ENCODE measurements around the gene TCERG1. TPM values are rescaled to one million over a fixed set of nuclear protein-coding genes. Genes with fewer than 3 reads are reported as not detected.

Gene TCERG1
- polyA plus RNA-seq, 1 of the 3 experiments (the other 2 are of a cell fraction), result 38.5 TPM

DNA sequence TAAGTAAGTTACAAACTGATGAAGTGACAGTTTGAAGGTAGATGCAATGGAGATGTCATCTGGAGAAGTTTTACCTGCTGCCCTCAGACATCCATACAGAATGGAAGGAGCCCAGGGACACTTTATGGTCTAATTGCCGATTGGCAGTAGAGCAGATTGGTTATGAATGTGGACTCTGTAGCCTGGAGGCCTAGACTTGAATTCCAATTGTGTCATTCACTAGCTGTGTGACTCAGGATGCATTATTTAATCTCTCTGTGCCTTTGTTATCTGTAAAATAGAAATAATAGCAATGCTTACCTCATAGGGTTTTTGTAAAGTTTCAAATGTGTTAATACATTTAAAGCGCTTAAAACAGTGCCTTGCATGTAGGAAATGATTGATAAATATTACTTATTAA, 5.2 kb upstream of the TCERG1 start:
- TF ChIP-seq RXRA (IDR thresholded peaks at IDR 0.05; ENCODE audit: borderline replicate concordance, low read depth) (no peak), MXI1 (IDR thresholded peaks at IDR 0.05; ENCODE audit: low read depth, low read length) (no peak), EZH2phosphoT487 (IDR thresholded peaks at IDR 0.05; ENCODE audit: borderline replicate concordance, low read depth) (no peak), TEAD4 (IDR thresholded peaks at IDR 0.05; ENCODE audit: borderline replicate concordance, insufficient read depth) (no peak), EP300 (IDR thresholded peaks at IDR 0.05; ENCODE audit: borderline replicate concordance in 1 of 2, low read depth in 1 of 2, low read length in 1 of 2) (no peak), TCF12 (IDR thresholded peaks at IDR 0.05) (no peak), YY1 (IDR thresholded peaks at IDR 0.05; ENCODE audit: low read depth) (no peak), RFX5 (IDR thresholded peaks at IDR 0.05; ENCODE audit: low read length) (no peak), FOXJ3 (CRISPR knock-in tag; IDR thresholded peaks at IDR 0.05) (no peak), GABPA (IDR thresholded peaks at IDR 0.05; ENCODE audit: low read depth) (no peak), NRF1 (IDR thresholded peaks at IDR 0.05; ENCODE audit: low read depth, low read length) (no peak), TAF1 (IDR thresholded peaks at IDR 0.05; ENCODE audit: borderline replicate concordance, low read depth, low read length) (no peak), NFIC (IDR thresholded peaks at IDR 0.05; ENCODE audit: borderline replicate concordance) (no peak), MEF2A (IDR thresholded peaks at IDR 0.05; ENCODE audit: borderline replicate concordance, low read depth) (no peak)
- TF ChIP-seq, protein P1, sequence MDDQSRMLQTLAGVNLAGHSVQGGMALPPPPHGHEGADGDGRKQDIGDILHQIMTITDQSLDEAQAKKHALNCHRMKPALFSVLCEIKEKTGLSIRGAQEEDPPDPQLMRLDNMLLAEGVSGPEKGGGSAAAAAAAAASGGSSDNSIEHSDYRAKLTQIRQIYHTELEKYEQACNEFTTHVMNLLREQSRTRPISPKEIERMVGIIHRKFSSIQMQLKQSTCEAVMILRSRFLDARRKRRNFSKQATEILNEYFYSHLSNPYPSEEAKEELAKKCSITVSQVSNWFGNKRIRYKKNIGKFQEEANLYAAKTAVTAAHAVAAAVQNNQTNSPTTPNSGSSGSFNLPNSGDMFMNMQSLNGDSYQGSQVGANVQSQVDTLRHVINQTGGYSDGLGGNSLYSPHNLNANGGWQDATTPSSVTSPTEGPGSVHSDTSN (IDR thresholded peaks at IDR 0.05), result no peak
- TF ChIP-seq, protein P2, sequence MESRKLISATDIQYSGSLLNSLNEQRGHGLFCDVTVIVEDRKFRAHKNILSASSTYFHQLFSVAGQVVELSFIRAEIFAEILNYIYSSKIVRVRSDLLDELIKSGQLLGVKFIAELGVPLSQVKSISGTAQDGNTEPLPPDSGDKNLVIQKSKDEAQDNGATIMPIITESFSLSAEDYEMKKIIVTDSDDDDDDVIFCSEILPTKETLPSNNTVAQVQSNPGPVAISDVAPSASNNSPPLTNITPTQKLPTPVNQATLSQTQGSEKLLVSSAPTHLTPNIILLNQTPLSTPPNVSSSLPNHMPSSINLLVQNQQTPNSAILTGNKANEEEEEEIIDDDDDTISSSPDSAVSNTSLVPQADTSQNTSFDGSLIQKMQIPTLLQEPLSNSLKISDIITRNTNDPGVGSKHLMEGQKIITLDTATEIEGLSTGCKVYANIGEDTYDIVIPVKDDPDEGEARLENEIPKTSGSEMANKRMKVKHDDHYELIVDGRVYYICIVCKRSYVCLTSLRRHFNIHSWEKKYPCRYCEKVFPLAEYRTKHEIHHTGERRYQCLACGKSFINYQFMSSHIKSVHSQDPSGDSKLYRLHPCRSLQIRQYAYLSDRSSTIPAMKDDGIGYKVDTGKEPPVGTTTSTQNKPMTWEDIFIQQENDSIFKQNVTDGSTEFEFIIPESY (IDR thresholded peaks at IDR 0.05; ENCODE audit: borderline replicate concordance, low read depth), result no peak
- TF ChIP-seq, protein P3, sequence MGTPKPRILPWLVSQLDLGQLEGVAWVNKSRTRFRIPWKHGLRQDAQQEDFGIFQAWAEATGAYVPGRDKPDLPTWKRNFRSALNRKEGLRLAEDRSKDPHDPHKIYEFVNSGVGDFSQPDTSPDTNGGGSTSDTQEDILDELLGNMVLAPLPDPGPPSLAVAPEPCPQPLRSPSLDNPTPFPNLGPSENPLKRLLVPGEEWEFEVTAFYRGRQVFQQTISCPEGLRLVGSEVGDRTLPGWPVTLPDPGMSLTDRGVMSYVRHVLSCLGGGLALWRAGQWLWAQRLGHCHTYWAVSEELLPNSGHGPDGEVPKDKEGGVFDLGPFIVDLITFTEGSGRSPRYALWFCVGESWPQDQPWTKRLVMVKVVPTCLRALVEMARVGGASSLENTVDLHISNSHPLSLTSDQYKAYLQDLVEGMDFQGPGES (IDR thresholded peaks at IDR 0.05; ENCODE audit: low read depth, low read length), result no peak
- TF ChIP-seq, protein P4, sequence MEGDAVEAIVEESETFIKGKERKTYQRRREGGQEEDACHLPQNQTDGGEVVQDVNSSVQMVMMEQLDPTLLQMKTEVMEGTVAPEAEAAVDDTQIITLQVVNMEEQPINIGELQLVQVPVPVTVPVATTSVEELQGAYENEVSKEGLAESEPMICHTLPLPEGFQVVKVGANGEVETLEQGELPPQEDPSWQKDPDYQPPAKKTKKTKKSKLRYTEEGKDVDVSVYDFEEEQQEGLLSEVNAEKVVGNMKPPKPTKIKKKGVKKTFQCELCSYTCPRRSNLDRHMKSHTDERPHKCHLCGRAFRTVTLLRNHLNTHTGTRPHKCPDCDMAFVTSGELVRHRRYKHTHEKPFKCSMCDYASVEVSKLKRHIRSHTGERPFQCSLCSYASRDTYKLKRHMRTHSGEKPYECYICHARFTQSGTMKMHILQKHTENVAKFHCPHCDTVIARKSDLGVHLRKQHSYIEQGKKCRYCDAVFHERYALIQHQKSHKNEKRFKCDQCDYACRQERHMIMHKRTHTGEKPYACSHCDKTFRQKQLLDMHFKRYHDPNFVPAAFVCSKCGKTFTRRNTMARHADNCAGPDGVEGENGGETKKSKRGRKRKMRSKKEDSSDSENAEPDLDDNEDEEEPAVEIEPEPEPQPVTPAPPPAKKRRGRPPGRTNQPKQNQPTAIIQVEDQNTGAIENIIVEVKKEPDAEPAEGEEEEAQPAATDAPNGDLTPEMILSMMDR (IDR thresholded peaks at IDR 0.05), result no peak
- TF ChIP-seq, protein P5, sequence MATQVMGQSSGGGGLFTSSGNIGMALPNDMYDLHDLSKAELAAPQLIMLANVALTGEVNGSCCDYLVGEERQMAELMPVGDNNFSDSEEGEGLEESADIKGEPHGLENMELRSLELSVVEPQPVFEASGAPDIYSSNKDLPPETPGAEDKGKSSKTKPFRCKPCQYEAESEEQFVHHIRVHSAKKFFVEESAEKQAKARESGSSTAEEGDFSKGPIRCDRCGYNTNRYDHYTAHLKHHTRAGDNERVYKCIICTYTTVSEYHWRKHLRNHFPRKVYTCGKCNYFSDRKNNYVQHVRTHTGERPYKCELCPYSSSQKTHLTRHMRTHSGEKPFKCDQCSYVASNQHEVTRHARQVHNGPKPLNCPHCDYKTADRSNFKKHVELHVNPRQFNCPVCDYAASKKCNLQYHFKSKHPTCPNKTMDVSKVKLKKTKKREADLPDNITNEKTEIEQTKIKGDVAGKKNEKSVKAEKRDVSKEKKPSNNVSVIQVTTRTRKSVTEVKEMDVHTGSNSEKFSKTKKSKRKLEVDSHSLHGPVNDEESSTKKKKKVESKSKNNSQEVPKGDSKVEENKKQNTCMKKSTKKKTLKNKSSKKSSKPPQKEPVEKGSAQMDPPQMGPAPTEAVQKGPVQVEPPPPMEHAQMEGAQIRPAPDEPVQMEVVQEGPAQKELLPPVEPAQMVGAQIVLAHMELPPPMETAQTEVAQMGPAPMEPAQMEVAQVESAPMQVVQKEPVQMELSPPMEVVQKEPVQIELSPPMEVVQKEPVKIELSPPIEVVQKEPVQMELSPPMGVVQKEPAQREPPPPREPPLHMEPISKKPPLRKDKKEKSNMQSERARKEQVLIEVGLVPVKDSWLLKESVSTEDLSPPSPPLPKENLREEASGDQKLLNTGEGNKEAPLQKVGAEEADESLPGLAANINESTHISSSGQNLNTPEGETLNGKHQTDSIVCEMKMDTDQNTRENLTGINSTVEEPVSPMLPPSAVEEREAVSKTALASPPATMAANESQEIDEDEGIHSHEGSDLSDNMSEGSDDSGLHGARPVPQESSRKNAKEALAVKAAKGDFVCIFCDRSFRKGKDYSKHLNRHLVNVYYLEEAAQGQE (IDR thresholded peaks at IDR 0.05; ENCODE audit: low read depth, low read length), result no peak
- Histone ChIP-seq H3K9ac (no peak overlapping the region), H4K20me1 (ENCODE audit: insufficient read depth) (no peaks in the 10 kb centered on the region), H3K27ac (ENCODE audit: low read depth in 2 of 2, low read length in 1 of 2) (no peak overlapping the region), H3K4me3 (ENCODE audit: low read depth in 2 of 2, low read length in 1 of 2) (no peak overlapping the region), H3K9me3 (no peaks in the 10 kb centered on the region), H3F3A (replicated peaks; ENCODE audit: insufficient read depth) (peaks cover 4% of the 10 kb centered on the region), H2AFZ (ENCODE audit: low read depth) (no peak overlapping the region), H3K9me2 (no peaks in the 10 kb centered on the region), H3K36me3 (replicated peaks in 1 of 2; ENCODE audit: control insufficient read depth in 1 of 2, insufficient read depth in 2 of 2, low read length in 1 of 2) (no peaks in the 10 kb centered on the region), H3K4me2 (no peak overlapping the region), H3K79me2 (ENCODE audit: insufficient read depth) (no peaks in the 10 kb centered on the region), H3K27me3 (ENCODE audit: insufficient read depth) (no peaks in the 10 kb centered on the region), H3K4me1 (ENCODE audit: control insufficient read depth in 1 of 2, insufficient read depth in 2 of 2, low read depth in 1 of 2, low read length in 1 of 2) (no peaks in the 10 kb centered on the region)
- 77% methylated on average over 2 of the region's 2 CpGs for WGBS (ENCODE audit: low lambda C conversion rate)
- DNase-seq, result no peak
- ChIA-PET POLR2A (no interaction called here), CTCF (no interaction called here)

All from SK-N-SH (cell line).